Stimulated activated CD4-positive, alpha-beta T cell treated with anti-CD3 and anti-CD28 coated beads, Interleukin-12 subunit alpha, Interleukin-12 subunit beta, amount 100 ng/mL, for 24 hours (primary cell): ENCODE results near the gene XPNPEP3.
"Not testable (repeated sequence)": the region's sequence is repeated elsewhere in the genome, so short reads cannot be mapped to it uniquely, and the experiment has no call there.

Source experiments
- DNase-seq, 2 experiments: peaks; one replicate each; pipeline ENCODE4 v3.0.0-alpha.2; 2020; ENCODE audit warnings: low read depth in 2 of 2

The XPNPEP3 gene

GRCh38 chr22:40857309-40857855 lies 434 bp downstream of the XPNPEP3 start:
- no peak for DNase-seq

- no peak for DNase-seq
Observed at GRCh38 chr22:40862013-40862412, 5.1 kb downstream of the XPNPEP3 start, which contains the start of gene DNAJB7. Gene DNAJB7, minus strand, starts transcription at chr22:40862113. Its CDS starts 119 bp downstream, at chr22:40861994.

- DNase-seq = no peak
Observed at GRCh38 chr22:40862537-40862936, 5.6 kb downstream of the XPNPEP3 start.

GRCh38 chr22:40867109-40867508 lies 10.2 kb downstream of the XPNPEP3 start:
- DNase-seq = no peak

- not testable (repeated sequence) for DNase-seq
Observed at GRCh38 chr22:40868379-40868778, 11.4 kb downstream of the XPNPEP3 start.

GRCh38 chr22:40874016-40874415 lies 17.1 kb downstream of the XPNPEP3 start:
- no peak for DNase-seq

- no peak for DNase-seq
Observed at GRCh38 chr22:40875111-40875510, 18.2 kb downstream of the XPNPEP3 start.

GRCh38 chr22:40876907-40877306 lies 20.0 kb downstream of the XPNPEP3 start:
- no peak for DNase-seq

GRCh38 chr22:40877488-40877887 lies 20.5 kb downstream of the XPNPEP3 start:
- DNase-seq = no peak

- DNase-seq = no peak
Observed at GRCh38 chr22:40878922-40879321, 22.0 kb downstream of the XPNPEP3 start.

- DNase-seq = no peak
Observed at GRCh38 chr22:40889116-40889515, 32.2 kb downstream of the XPNPEP3 start.

- no peak for DNase-seq
Observed at GRCh38 chr22:40890881-40891280, 33.9 kb downstream of the XPNPEP3 start.

GRCh38 chr22:40894417-40894816 lies 37.5 kb downstream of the XPNPEP3 start:
- no peak for DNase-seq

GRCh38 chr22:40898850-40899357 lies 42.0 kb downstream of the XPNPEP3 start:
- DNase-seq = no peak

- DNase-seq = no peak
Observed at GRCh38 chr22:40904101-40904500, 47.2 kb downstream of the XPNPEP3 start.

- DNase-seq = no peak
Observed at GRCh38 chr22:40908895-40909294, 51.9 kb downstream of the XPNPEP3 start.

GRCh38 chr22:40911772-40912171 lies 54.8 kb downstream of the XPNPEP3 start:
- no peak for DNase-seq

- DNase-seq = not testable (repeated sequence)
Observed at GRCh38 chr22:40912987-40913386, 56.0 kb downstream of the XPNPEP3 start.

- DNase-seq = no peak
Observed at GRCh38 chr22:40919446-40919845, 62.5 kb downstream of the XPNPEP3 start.

GRCh38 chr22:40920526-40920925 lies 63.6 kb downstream of the XPNPEP3 start:
- no peak for DNase-seq

GRCh38 chr22:40922484-40923303 lies 65.7 kb downstream of the XPNPEP3 start:
- DNase-seq = no peak

- DNase-seq = no peak
Observed at GRCh38 chr22:40928657-40929056, 71.7 kb downstream of the XPNPEP3 start.

GRCh38 chr22:40932396-40932795 lies 75.4 kb downstream of the XPNPEP3 start:
- DNase-seq = no peak
